Measurements from ENCODE around the gene KPNA4.
A peak's percentile ranks its signal among the peaks of the same experiment; 100 is the strongest.
"Not testable (repeated sequence)": the region's sequence is repeated elsewhere in the genome, so short reads cannot be mapped to it uniquely, and the experiment has no call there.

The KPNA4 gene

GRCh38 chr3:160459450-160459970 lies 105.9 kb downstream of the KPNA4 start:
- Histone ChIP-seq H3K4me3 (ENCODE audit: low read depth in 1 of 2, low read length in 2 of 2) (no peak overlapping the region), H3K9me3 (ENCODE audit: control insufficient read depth in 1 of 2, low read length in 2 of 2) (no peaks in the 10 kb centered on the region), H3K4me1 (ENCODE audit: control insufficient read depth in 1 of 2, insufficient read depth in 2 of 2, low read length in 2 of 2) (no peaks in the 10 kb centered on the region), H3K9ac (ENCODE audit: low read depth in 1 of 2, low read length in 2 of 2) (no peak overlapping the region), H3K27me3 (ENCODE audit: control insufficient read depth in 1 of 2, insufficient read depth in 2 of 2, low read length in 2 of 2) (peaks cover 0 to 4% of the 10 kb centered on the region in 2 donors), H3K27ac (ENCODE audit: low read depth, low read length) (no peak overlapping the region), H3K36me3 (ENCODE audit: control insufficient read depth in 1 of 2, insufficient read depth in 2 of 2, low read length in 2 of 2) (no peaks in the 10 kb centered on the region)

- Histone ChIP-seq H3K36me3 (ENCODE audit: control insufficient read depth in 1 of 2, insufficient read depth in 2 of 2, low read length in 2 of 2) (no peaks in the 10 kb centered on the region), H3K4me3 (ENCODE audit: low read depth in 1 of 2, low read length in 2 of 2) (no peak overlapping the region)
Observed at GRCh38 chr3:160458151-160458550, 107.2 kb downstream of the KPNA4 start.

GRCh38 chr3:160455846-160456245 lies 109.5 kb downstream of the KPNA4 start:
- Histone ChIP-seq H3K9ac (ENCODE audit: low read depth in 1 of 2, low read length in 2 of 2) (no peak overlapping the region), H3K4me1 (ENCODE audit: control insufficient read depth in 1 of 2, insufficient read depth in 2 of 2, low read length in 2 of 2) (no peaks in the 10 kb centered on the region), H3K36me3 (ENCODE audit: control insufficient read depth in 1 of 2, insufficient read depth in 2 of 2, low read length in 2 of 2) (no peaks in the 10 kb centered on the region), H3K9me3 (ENCODE audit: control insufficient read depth in 1 of 2, low read length in 2 of 2) (no peaks in the 10 kb centered on the region), H3K27ac (ENCODE audit: low read depth, low read length) (no peak overlapping the region), H3K27me3 (ENCODE audit: control insufficient read depth in 1 of 2, insufficient read depth in 2 of 2, low read length in 2 of 2) (peaks cover 0 to 4% of the 10 kb centered on the region in 2 donors), H3K4me3 (ENCODE audit: low read depth in 1 of 2, low read length in 2 of 2) (no peak overlapping the region)

More at GRCh38 chr3:160458151-160458550, 107.2 kb downstream of the KPNA4 start:
- H3K27me3 ChIP-seq (ENCODE audit: control insufficient read depth in 1 of 2, insufficient read depth in 2 of 2, low read length in 2 of 2) = peaks cover 0 to 4% of the 10 kb centered on the region in 2 donors
- no peaks in the 10 kb centered on the region for H3K4me1 ChIP-seq (ENCODE audit: control insufficient read depth in 1 of 2, insufficient read depth in 2 of 2, low read length in 2 of 2)
- no peak overlapping the region for H3K9ac ChIP-seq (ENCODE audit: low read depth in 1 of 2, low read length in 2 of 2)
- H3K9me3 ChIP-seq (ENCODE audit: control insufficient read depth in 1 of 2, low read length in 2 of 2) = no peaks in the 10 kb centered on the region
- H3K27ac ChIP-seq (ENCODE audit: low read depth, low read length) = no peak overlapping the region

- Histone ChIP-seq H3K27ac (ENCODE audit: low read depth, low read length) (no peak overlapping the region), H3K4me1 (ENCODE audit: control insufficient read depth in 1 of 2, insufficient read depth in 2 of 2, low read length in 2 of 2) (peaks cover 0 to 2% of the 10 kb centered on the region in 2 donors), H3K36me3 (ENCODE audit: control insufficient read depth in 1 of 2, insufficient read depth in 2 of 2, low read length in 2 of 2) (no peaks in the 10 kb centered on the region), H3K9me3 (ENCODE audit: control insufficient read depth in 1 of 2, low read length in 2 of 2) (no peaks in the 10 kb centered on the region), H3K27me3 (ENCODE audit: control insufficient read depth in 1 of 2, insufficient read depth in 2 of 2, low read length in 2 of 2) (peaks cover 0 to 4% of the 10 kb centered on the region in 2 donors), H3K9ac (ENCODE audit: low read depth in 1 of 2, low read length in 2 of 2) (no peak overlapping the region), H3K4me3 (ENCODE audit: low read depth in 1 of 2, low read length in 2 of 2) (no peak overlapping the region)
Observed at GRCh38 chr3:160454995-160455394, 110.4 kb downstream of the KPNA4 start.

GRCh38 chr3:160452251-160452650 lies 113.1 kb downstream of the KPNA4 start:
- H3K36me3 ChIP-seq (ENCODE audit: control insufficient read depth in 1 of 2, insufficient read depth in 2 of 2, low read length in 2 of 2); H3K9me3 ChIP-seq (ENCODE audit: control insufficient read depth in 1 of 2, low read length in 2 of 2); H3K9ac ChIP-seq (ENCODE audit: low read depth in 1 of 2, low read length in 2 of 2); H3K27me3 ChIP-seq (ENCODE audit: control insufficient read depth in 1 of 2, insufficient read depth in 2 of 2, low read length in 2 of 2); H3K4me3 ChIP-seq (ENCODE audit: low read depth in 1 of 2, low read length in 2 of 2); H3K4me1 ChIP-seq (ENCODE audit: control insufficient read depth in 1 of 2, insufficient read depth in 2 of 2, low read length in 2 of 2); H3K27ac ChIP-seq (ENCODE audit: low read depth, low read length): not testable (repeated sequence)

GRCh38 chr3:160451602-160452001 lies 113.8 kb downstream of the KPNA4 start:
- H3K9ac ChIP-seq (ENCODE audit: low read depth in 1 of 2, low read length in 2 of 2) = no peak overlapping the region
- peaks cover 7 to 9% of the 10 kb centered on the region in 2 donors for H3K4me1 ChIP-seq (ENCODE audit: control insufficient read depth in 1 of 2, insufficient read depth in 2 of 2, low read length in 2 of 2)
- H3K4me3 ChIP-seq (ENCODE audit: low read depth in 1 of 2, low read length in 2 of 2) = no peak overlapping the region
- no peaks in the 10 kb centered on the region for H3K36me3 ChIP-seq (ENCODE audit: control insufficient read depth in 1 of 2, insufficient read depth in 2 of 2, low read length in 2 of 2)
- no peak overlapping the region for H3K27ac ChIP-seq (ENCODE audit: low read depth, low read length)
- peaks cover 0 to 4% of the 10 kb centered on the region in 2 donors for H3K27me3 ChIP-seq (ENCODE audit: control insufficient read depth in 1 of 2, insufficient read depth in 2 of 2, low read length in 2 of 2)
- no peaks in the 10 kb centered on the region for H3K9me3 ChIP-seq (ENCODE audit: control insufficient read depth in 1 of 2, low read length in 2 of 2)

- peaks cover 0 to under 1% of the 10 kb centered on the region in 2 donors for H3K27me3 ChIP-seq (ENCODE audit: control insufficient read depth in 1 of 2, insufficient read depth in 2 of 2, low read length in 2 of 2)
- H3K9ac ChIP-seq (ENCODE audit: low read depth in 1 of 2, low read length in 2 of 2) = no peak overlapping the region
- H3K4me3 ChIP-seq (ENCODE audit: low read depth in 1 of 2, low read length in 2 of 2) = no peak overlapping the region
- no peaks in the 10 kb centered on the region for H3K9me3 ChIP-seq (ENCODE audit: control insufficient read depth in 1 of 2, low read length in 2 of 2)
- peaks cover 7 to 10% of the 10 kb centered on the region in 2 donors for H3K4me1 ChIP-seq (ENCODE audit: control insufficient read depth in 1 of 2, insufficient read depth in 2 of 2, low read length in 2 of 2)
- H3K27ac ChIP-seq (ENCODE audit: low read depth, low read length) = no peak overlapping the region
- H3K36me3 ChIP-seq (ENCODE audit: control insufficient read depth in 1 of 2, insufficient read depth in 2 of 2, low read length in 2 of 2) = no peaks in the 10 kb centered on the region
Observed at GRCh38 chr3:160450846-160451245, 114.5 kb downstream of the KPNA4 start.

GRCh38 chr3:160449636-160450598 lies 115.5 kb downstream of the KPNA4 start, which contains the start of gene TRIM59:
TRIM59 (minus strand) TSS chr3:160449786; CDS start chr3:160439183, 10,603 bp downstream.
- Histone ChIP-seq H3K4me3 (ENCODE audit: low read depth in 1 of 2, low read length in 2 of 2) (peak within 1 kb of the TSS; percentile 86 to 98), H3K9ac (ENCODE audit: low read depth in 1 of 2, low read length in 2 of 2) (peak within 1 kb of the TSS; percentile 82 to 87), H3K36me3 (ENCODE audit: control insufficient read depth in 1 of 2, insufficient read depth in 2 of 2, low read length in 2 of 2) (no peaks in the 10 kb centered on the region), H3K27me3 (ENCODE audit: control insufficient read depth in 1 of 2, insufficient read depth in 2 of 2, low read length in 2 of 2) (no peaks in the 10 kb centered on the region), H3K9me3 (ENCODE audit: control insufficient read depth in 1 of 2, low read length in 2 of 2) (no peaks in the 10 kb centered on the region), H3K4me1 (ENCODE audit: control insufficient read depth in 1 of 2, insufficient read depth in 2 of 2, low read length in 2 of 2) (peaks cover 7 to 10% of the 10 kb centered on the region in 2 donors), H3K27ac (ENCODE audit: low read depth, low read length) (peak within 1 kb of the TSS; percentile 67)

- Histone ChIP-seq H3K27me3 (ENCODE audit: control insufficient read depth in 1 of 2, insufficient read depth in 2 of 2, low read length in 2 of 2) (no peaks in the 10 kb centered on the region), H3K4me3 (ENCODE audit: low read depth in 1 of 2, low read length in 2 of 2) (peak overlapping the region; percentile 86 to 98), H3K4me1 (ENCODE audit: control insufficient read depth in 1 of 2, insufficient read depth in 2 of 2, low read length in 2 of 2) (peaks cover 7 to 10% of the 10 kb centered on the region in 2 donors), H3K36me3 (ENCODE audit: control insufficient read depth in 1 of 2, insufficient read depth in 2 of 2, low read length in 2 of 2) (no peaks in the 10 kb centered on the region), H3K27ac (ENCODE audit: low read depth, low read length) (peak overlapping the region; percentile 67), H3K9me3 (ENCODE audit: control insufficient read depth in 1 of 2, low read length in 2 of 2) (no peaks in the 10 kb centered on the region), H3K9ac (ENCODE audit: low read depth in 1 of 2, low read length in 2 of 2) (peak overlapping the region; percentile 82 to 87)
Observed at GRCh38 chr3:160448845-160449635, 116.3 kb downstream of the KPNA4 start.

Data from duodenal mucosa (tissue), 2 donors.